GM06990 (cell line): ENCODE data around the gene SPAST.
"Not testable (repeated sequence)": the region's sequence is repeated elsewhere in the genome, so short reads cannot be mapped to it uniquely, and the experiment has no call there.

Experiments
- DNase-seq: peaks from one replicate; pipeline ENCODE4 v3.0.0-alpha.2; 2011; ENCODE audit not compliant: insufficient read length; ENCODE audit errors: extremely low read depth
- H3K27me3 ChIP-seq: replicated peaks from 2 replicates; pipeline ENCODE4 v1.6.0; 2011; ENCODE audit warnings: low read length; ENCODE audit not compliant: control insufficient read depth, insufficient read depth
- H3K36me3 ChIP-seq: 2 replicates; pipeline ENCODE4 v1.5.1; 2011; ENCODE audit warnings: low read length; ENCODE audit not compliant: control insufficient read depth, insufficient read depth
- H3K4me3 ChIP-seq: replicated peaks from 2 replicates; pipeline ENCODE4 v1.5.1; 2011; ENCODE audit warnings: low read depth, mild to moderate bottlenecking, control low read depth, low read length
- CTCF ChIP-seq: IDR thresholded peaks from 2 replicates; pipeline ENCODE4 v1.5.1; 2011; ENCODE audit warnings: low read length, control low read depth, mild to moderate bottlenecking, inconsistent platforms; ENCODE audit not compliant: insufficient read depth, poor library complexity, severe bottlenecking

SPAST gene

DNA sequence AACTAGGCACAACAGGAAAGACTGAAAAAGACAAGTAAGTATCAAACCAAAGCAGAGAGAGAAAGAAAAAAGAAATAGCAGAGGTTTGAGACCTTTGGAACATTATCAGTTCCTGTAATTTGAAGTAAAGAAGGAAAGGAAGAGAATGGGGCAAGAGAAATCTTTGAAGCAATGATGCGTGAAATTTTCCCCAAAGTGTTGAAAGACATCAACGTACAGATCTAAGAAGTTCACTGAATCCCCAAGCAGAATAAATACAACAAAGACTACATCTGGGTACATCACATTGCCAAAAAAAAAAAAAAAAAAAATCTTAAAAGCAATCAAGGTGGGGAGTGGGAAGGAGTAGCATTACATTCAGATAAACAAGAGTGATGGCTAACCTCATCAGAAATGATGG, 96.3 kb downstream of the SPAST start:
- Histone ChIP-seq H3K27me3 (no peaks in the 10 kb centered on the region), H3K4me3 (no peak overlapping the region), H3K36me3 (no peaks in the 10 kb centered on the region)
- no peak for DNase-seq
- no peak for TF ChIP-seq CTCF

DNA sequence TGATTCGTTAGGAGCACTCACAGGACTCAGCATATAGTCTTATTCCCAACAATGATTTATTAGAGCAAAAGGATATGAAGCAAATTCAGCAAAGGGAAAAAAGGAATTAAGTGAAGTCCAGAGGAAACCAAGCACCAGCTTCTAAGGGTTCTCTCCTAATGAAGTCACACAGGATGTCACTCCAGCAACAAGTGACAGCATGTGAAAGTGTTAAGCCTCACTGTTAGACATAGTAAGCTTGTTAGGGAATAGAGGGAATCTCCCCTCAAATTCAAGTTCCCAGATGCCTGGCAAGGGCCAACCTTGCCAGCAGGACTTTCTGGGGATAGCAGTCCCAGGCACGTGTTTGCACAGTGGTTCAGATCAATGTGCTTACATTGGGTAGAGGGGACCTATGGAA, 97.9 kb downstream of the SPAST start:
- H3K4me3 ChIP-seq = no peak overlapping the region
- DNase-seq = no peak
- no peaks in the 10 kb centered on the region for H3K27me3 ChIP-seq
- no peak for TF ChIP-seq CTCF
- H3K36me3 ChIP-seq = no peaks in the 10 kb centered on the region

- not testable (repeated sequence) for DNase-seq, H3K36me3 ChIP-seq, H3K27me3 ChIP-seq
- peak overlapping the region; percentile 87; the same call in 1 of the 2 replicates for H3K4me3 ChIP-seq
These were observed 100.9 kb downstream of the SPAST start for GRCh38 chr2:32164254-32164653.

DNA sequence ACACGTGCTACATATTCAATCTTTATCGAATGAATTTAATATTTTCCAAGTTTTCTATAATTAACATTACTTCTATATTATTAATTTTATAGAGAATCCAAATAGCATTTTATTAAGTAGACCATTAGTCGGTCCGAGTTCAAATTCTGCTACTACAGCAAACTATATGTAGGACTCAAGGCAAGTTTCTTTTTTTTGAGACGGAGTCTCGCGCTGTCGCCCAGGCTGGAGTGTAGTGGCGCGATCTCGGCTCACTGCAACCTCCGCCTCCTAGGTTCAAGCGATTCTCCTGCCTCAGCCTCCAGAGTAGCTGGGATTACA, 101.6 kb downstream of the SPAST start:
- not testable (repeated sequence) for H3K36me3 ChIP-seq, H3K27me3 ChIP-seq
- peak overlapping the region; percentile 87 for H3K4me3 ChIP-seq
- DNase-seq = peak; percentile 19

GRCh38 chr2:32166115-32166574, 102.8 kb downstream of the SPAST start:
- H3K27me3 ChIP-seq = no peaks in the 10 kb centered on the region
- H3K4me3 ChIP-seq = peak overlapping the region; percentile 87

GRCh38 chr2:32168513-32168912, 105.2 kb downstream of the SPAST start:
- no peak for TF ChIP-seq CTCF
- no peak overlapping the region for H3K4me3 ChIP-seq
- peak; percentile 60 for DNase-seq
- no peaks in the 10 kb centered on the region for H3K36me3 ChIP-seq
- H3K27me3 ChIP-seq = no peaks in the 10 kb centered on the region

More at GRCh38 chr2:32166115-32166574, 102.8 kb downstream of the SPAST start:
- no peak for DNase-seq
- no peak for TF ChIP-seq CTCF
- H3K36me3 ChIP-seq = no peaks in the 10 kb centered on the region

- no peak for TF ChIP-seq CTCF
- Histone ChIP-seq H3K36me3 (peaks cover 2% of the 10 kb centered on the region; the same call in 1 of the 2 replicates), H3K27me3 (no peaks in the 10 kb centered on the region), H3K4me3 (no peak overlapping the region)
- no peak for DNase-seq
These were observed 109.5 kb downstream of the SPAST start for GRCh38 chr2:32172870-32173269.
